ENCODE results near the gene NFKB2.

NFKB2 gene

DNA sequence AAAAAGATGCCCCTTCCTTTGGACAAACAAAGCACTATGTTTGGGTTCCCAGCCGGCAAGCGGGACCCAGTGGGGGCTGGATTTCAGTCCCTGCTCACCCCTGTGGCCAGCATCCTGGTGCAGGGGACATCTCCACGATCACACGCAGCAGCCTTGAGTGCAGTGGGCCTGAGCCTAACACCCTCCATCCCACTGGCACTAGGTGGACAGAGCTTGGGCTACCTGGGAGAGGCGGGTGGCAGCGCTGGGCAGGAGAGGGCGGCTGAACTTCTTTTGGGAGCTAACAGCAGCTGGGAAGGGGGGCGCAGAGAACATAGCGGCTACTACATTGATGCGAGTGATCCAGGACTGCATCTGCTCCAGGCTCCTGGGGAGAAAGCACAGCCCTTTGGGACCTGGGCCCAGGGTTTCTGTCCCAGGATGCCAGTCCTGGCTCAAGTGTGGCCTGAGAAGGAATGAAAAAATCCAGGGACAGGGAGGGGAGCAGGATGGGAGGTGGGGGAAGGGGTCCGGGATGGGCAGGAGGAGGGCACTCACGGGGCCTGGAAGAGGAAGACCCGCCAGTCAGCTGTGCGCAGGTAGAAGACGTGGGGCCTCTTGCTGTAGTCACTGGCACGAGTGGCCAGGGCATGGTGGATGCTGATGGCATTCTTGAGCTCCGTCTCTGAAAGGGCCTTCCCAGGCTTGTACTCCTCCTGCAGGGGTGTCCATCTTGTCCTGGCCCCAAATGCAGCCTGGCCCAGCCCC is 9.0 kb downstream of the NFKB2 start:
- no peak for TF ChIP-seq GLIS3 (CRISPR knock-in tag; IDR thresholded peaks at IDR 0.05)
- no peak for ATAC-seq

DNA sequence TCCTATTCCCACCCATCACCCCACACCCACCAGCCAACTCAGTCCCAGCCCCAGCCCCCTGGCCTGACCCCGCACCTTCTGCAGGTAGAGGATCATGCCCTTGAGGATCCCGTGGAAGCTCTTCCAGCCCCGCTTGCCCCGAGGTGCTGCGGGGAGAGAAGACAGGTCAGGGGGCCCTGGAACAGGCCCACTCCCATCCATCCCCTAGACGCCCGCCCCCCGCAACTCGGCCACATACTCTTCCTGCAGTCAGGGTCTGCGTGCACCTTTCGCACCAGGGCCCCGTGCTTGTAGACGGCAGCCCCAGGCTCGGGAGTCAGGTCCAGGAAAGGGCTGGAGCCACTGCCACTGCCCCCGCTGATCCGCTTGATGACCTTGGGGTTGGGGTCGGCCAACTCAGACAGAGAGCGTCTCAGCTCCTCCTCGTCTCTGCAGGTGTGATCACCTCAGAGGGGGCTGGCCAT is 9.6 kb downstream of the NFKB2 start:
- no peak for ATAC-seq
- TF ChIP-seq GLIS3 (CRISPR knock-in tag; IDR thresholded peaks at IDR 0.05) (no peak), SNAI2 (CRISPR knock-in tag; IDR thresholded peaks at IDR 0.05) (no peak), ZNF565 (CRISPR knock-in tag; conservative IDR thresholded peaks at IDR 0.05; ENCODE audit: low read depth) (no peak), ZC3H10 (CRISPR knock-in tag; IDR thresholded peaks at IDR 0.05) (no peak), ESRRG (CRISPR knock-in tag; IDR thresholded peaks at IDR 0.05) (no peak), RARB (CRISPR knock-in tag; IDR thresholded peaks at IDR 0.05) (no peak)
- TF ChIP-seq, protein P1, sequence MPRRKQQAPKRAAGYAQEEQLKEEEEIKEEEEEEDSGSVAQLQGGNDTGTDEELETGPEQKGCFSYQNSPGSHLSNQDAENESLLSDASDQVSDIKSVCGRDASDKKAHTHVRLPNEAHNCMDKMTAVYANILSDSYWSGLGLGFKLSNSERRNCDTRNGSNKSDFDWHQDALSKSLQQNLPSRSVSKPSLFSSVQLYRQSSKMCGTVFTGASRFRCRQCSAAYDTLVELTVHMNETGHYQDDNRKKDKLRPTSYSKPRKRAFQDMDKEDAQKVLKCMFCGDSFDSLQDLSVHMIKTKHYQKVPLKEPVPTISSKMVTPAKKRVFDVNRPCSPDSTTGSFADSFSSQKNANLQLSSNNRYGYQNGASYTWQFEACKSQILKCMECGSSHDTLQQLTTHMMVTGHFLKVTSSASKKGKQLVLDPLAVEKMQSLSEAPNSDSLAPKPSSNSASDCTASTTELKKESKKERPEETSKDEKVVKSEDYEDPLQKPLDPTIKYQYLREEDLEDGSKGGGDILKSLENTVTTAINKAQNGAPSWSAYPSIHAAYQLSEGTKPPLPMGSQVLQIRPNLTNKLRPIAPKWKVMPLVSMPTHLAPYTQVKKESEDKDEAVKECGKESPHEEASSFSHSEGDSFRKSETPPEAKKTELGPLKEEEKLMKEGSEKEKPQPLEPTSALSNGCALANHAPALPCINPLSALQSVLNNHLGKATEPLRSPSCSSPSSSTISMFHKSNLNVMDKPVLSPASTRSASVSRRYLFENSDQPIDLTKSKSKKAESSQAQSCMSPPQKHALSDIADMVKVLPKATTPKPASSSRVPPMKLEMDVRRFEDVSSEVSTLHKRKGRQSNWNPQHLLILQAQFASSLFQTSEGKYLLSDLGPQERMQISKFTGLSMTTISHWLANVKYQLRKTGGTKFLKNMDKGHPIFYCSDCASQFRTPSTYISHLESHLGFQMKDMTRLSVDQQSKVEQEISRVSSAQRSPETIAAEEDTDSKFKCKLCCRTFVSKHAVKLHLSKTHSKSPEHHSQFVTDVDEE (CRISPR knock-in tag; IDR thresholded peaks at IDR 0.05), result no peak

DNA sequence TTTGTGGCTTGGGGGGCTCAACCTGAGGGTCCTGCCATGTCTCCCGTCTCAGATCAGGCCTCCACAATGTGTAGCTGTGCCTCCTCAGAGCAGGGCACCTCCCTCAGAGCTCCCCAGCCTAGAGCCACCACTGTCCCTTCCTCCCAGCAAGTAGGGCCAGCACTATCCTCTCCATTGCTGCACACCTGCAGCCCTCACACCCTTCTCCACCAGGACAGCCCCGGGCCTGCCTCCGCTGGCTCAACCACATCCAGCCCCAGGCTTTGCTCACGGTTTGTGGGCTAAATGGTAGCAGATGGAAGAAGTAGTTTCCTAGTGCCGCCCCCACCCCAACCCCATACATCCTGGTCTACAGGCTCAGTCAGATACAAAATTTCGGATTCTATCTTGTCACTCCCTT is 10.1 kb downstream of the NFKB2 start:
- no peak for ATAC-seq
- TF ChIP-seq, protein P2, sequence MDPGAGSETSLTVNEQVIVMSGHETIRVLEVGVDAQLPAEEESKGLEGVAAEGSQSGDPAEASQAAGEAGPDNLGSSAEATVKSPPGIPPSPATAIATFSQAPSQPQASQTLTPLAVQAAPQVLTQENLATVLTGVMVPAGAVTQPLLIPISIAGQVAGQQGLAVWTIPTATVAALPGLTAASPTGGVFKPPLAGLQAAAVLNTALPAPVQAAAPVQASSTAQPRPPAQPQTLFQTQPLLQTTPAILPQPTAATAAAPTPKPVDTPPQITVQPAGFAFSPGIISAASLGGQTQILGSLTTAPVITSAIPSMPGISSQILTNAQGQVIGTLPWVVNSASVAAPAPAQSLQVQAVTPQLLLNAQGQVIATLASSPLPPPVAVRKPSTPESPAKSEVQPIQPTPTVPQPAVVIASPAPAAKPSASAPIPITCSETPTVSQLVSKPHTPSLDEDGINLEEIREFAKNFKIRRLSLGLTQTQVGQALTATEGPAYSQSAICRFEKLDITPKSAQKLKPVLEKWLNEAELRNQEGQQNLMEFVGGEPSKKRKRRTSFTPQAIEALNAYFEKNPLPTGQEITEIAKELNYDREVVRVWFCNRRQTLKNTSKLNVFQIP (CRISPR knock-in tag; IDR thresholded peaks at IDR 0.05; ENCODE audit: borderline replicate concordance, low read depth), result no peak
- no peak for TF ChIP-seq ZFP30 (CRISPR knock-in tag; IDR thresholded peaks at IDR 0.05)
- TF ChIP-seq TCF4 (CRISPR knock-in tag; IDR thresholded peaks at IDR 0.05; ENCODE audit: borderline replicate concordance), result no peak

DNA sequence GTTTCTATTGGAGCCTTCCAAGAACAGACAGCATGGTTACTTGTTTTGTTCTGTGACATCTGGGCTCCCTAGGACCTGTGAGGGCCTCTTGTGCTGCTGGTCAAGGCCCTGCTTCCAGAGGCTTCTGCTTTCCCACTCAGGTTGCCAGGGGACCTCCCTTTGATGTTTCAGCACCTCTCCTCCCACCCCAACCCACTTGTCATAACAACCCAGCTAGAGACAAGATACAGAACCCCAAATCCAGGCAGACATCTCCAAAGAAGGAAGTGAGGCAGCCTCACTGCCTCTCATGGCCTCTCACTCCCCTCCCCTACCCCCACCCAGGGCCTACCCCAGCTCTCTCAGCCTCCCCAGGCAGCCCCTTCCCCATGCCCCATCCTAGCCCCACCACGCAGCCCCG is 11.3 kb downstream of the NFKB2 start:
- TF ChIP-seq ZNF565 (CRISPR knock-in tag; conservative IDR thresholded peaks at IDR 0.05; ENCODE audit: low read depth) (no peak), PPARA (CRISPR knock-in tag; IDR thresholded peaks at IDR 0.05; ENCODE audit: borderline replicate concordance) (no peak), TOX (CRISPR knock-in tag; IDR thresholded peaks at IDR 0.05; ENCODE audit: borderline replicate concordance) (no peak), ESRRG (CRISPR knock-in tag; IDR thresholded peaks at IDR 0.05) (no peak), ZFP30 (CRISPR knock-in tag; IDR thresholded peaks at IDR 0.05) (no peak), GLIS3 (CRISPR knock-in tag; IDR thresholded peaks at IDR 0.05) (no peak), TCF4 (CRISPR knock-in tag; IDR thresholded peaks at IDR 0.05; ENCODE audit: borderline replicate concordance) (no peak), ZNF70 (CRISPR knock-in tag; IDR thresholded peaks at IDR 0.05) (no peak), ARNTL (CRISPR knock-in tag; IDR thresholded peaks at IDR 0.05; ENCODE audit: borderline replicate concordance, low read depth) (no peak), ZNF8 (CRISPR knock-in tag; IDR thresholded peaks at IDR 0.05) (no peak), ZC3H10 (CRISPR knock-in tag; IDR thresholded peaks at IDR 0.05) (no peak), RARB (CRISPR knock-in tag; IDR thresholded peaks at IDR 0.05) (no peak)
- TF ChIP-seq, protein P1 (CRISPR knock-in tag; IDR thresholded peaks at IDR 0.05), result no peak
- TF ChIP-seq, protein P3, sequence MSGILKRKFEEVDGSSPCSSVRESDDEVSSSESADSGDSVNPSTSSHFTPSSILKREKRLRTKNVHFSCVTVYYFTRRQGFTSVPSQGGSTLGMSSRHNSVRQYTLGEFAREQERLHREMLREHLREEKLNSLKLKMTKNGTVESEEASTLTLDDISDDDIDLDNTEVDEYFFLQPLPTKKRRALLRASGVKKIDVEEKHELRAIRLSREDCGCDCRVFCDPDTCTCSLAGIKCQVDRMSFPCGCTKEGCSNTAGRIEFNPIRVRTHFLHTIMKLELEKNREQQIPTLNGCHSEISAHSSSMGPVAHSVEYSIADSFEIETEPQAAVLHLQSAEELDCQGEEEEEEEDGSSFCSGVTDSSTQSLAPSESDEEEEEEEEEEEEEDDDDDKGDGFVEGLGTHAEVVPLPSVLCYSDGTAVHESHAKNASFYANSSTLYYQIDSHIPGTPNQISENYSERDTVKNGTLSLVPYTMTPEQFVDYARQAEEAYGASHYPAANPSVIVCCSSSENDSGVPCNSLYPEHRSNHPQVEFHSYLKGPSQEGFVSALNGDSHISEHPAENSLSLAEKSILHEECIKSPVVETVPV (CRISPR knock-in tag; IDR thresholded peaks at IDR 0.05), result no peak
- ATAC-seq, result no peak

All from SK-N-SH treated with all-trans-retinoic acid at 6 μM for 48 hours (cell line).